Neuronal stem cell (in vitro differentiated cells): ENCODE results near the gene HERPUD2.

Experiments used
- DNase-seq: peaks from one replicate; pipeline ENCODE4 v3.0.0-alpha.2; 2013; ENCODE audit warnings: low spot score
- H2AFZ ChIP-seq: one replicate; pipeline ENCODE4 v1.6.1; 2013; ENCODE audit warnings: mild to moderate bottlenecking, low read length, inconsistent platforms
- H2AK5ac ChIP-seq: 2 replicates; pipeline ENCODE4 v1.6.1; 2013; ENCODE audit warnings: low read depth, mild to moderate bottlenecking, inconsistent platforms, low read length, moderate library complexity, mixed read lengths
- H2BK120ac ChIP-seq: 2 replicates; pipeline ENCODE4 v1.6.1; 2013; ENCODE audit warnings: low read depth, mild to moderate bottlenecking, inconsistent platforms, low read length, moderate library complexity, mixed read lengths
- H2BK12ac ChIP-seq: one replicate; pipeline ENCODE4 v1.6.1; 2013; ENCODE audit warnings: low read length, inconsistent platforms
- H2BK15ac ChIP-seq: 2 replicates; pipeline ENCODE4 v1.6.1; 2013; ENCODE audit warnings: mild to moderate bottlenecking, low read length, inconsistent platforms, mixed read lengths
- H2BK5ac ChIP-seq: one replicate; pipeline ENCODE4 v1.6.1; 2013; ENCODE audit warnings: inconsistent platforms, mild to moderate bottlenecking, low read length, moderate library complexity
- H3K14ac ChIP-seq: one replicate; pipeline ENCODE4 v1.6.1; 2013; ENCODE audit warnings: low read length, inconsistent platforms
- H3K18ac ChIP-seq: 2 replicates; pipeline ENCODE4 v1.6.1; 2013; ENCODE audit warnings: low read length, inconsistent platforms
- H3K23ac ChIP-seq: 2 replicates; pipeline ENCODE4 v1.6.1; 2013; ENCODE audit warnings: low read depth, mild to moderate bottlenecking, mixed read lengths, low read length, inconsistent platforms; ENCODE audit not compliant: poor library complexity
- H3K27ac ChIP-seq: replicated peaks from 3 replicates; pipeline ENCODE4 v1.5.1; 2013; ENCODE audit warnings: low read length, inconsistent platforms
- H3K27me3 ChIP-seq, 3 experiments: 2 replicates each; pipeline ENCODE4 v1.6.1; 2013; ENCODE audit warnings: low read length in 3 of 3, mild to moderate bottlenecking in 2 of 3, inconsistent platforms in 1 of 3, low read depth in 1 of 3, mixed read lengths in 1 of 3, moderate library complexity in 1 of 3; ENCODE audit not compliant: control insufficient read depth in 3 of 3, insufficient read depth in 3 of 3
- H3K36me3 ChIP-seq, 2 donors: replicated peaks in 1 of 2; 2 replicates each; pipeline ENCODE4 v1.6.1; 2013; ENCODE audit warnings: low read length in 2 of 2; ENCODE audit not compliant: control insufficient read depth in 2 of 2, insufficient read depth in 2 of 2
- H3K4ac ChIP-seq: 2 replicates; pipeline ENCODE4 v1.6.1; 2013; ENCODE audit warnings: inconsistent platforms, mild to moderate bottlenecking, low read length, moderate library complexity
- H3K4me1 ChIP-seq, 2 donors: 1 replicate in 1 of 2; 2 replicates in 1 of 2; pipeline ENCODE4 v1.6.1; 2013; ENCODE audit warnings: low read length in 2 of 2, low read depth in 1 of 2; ENCODE audit not compliant: control insufficient read depth in 2 of 2, insufficient read depth in 1 of 2
- H3K4me2 ChIP-seq: one replicate; pipeline ENCODE4 v1.6.1; 2013; ENCODE audit warnings: mild to moderate bottlenecking, low read length, inconsistent platforms; ENCODE audit not compliant: insufficient read depth, poor library complexity, severe bottlenecking
- H3K4me3 ChIP-seq, 2 donors: 2 replicates each; pipeline ENCODE4 v1.5.1; 2013; ENCODE audit warnings: low read length in 2 of 2, mild to moderate bottlenecking in 2 of 2, inconsistent platforms in 1 of 2, moderate library complexity in 1 of 2
- H3K79me1 ChIP-seq: one replicate; pipeline ENCODE4 v1.6.1; 2013; ENCODE audit warnings: low read depth, mild to moderate bottlenecking, inconsistent platforms, low read length, moderate library complexity
- H3K9ac ChIP-seq: one replicate; pipeline ENCODE4 v1.6.1; 2013; ENCODE audit warnings: mild to moderate bottlenecking, low read depth, low read length, inconsistent platforms; ENCODE audit not compliant: poor library complexity
- H3K9me3 ChIP-seq, 2 donors: replicated peaks in 1 of 2; 2 replicates each; pipeline versions ENCODE3 to v1.6.1; 2013; ENCODE audit warnings: low read length in 2 of 2, mild to moderate bottlenecking in 2 of 2, inconsistent platforms in 1 of 2, low read depth in 1 of 2, mixed read lengths in 1 of 2, moderate library complexity in 1 of 2; ENCODE audit not compliant: control insufficient read depth in 2 of 2, insufficient read depth in 1 of 2
- H4K8ac ChIP-seq: one replicate; pipeline ENCODE4 v1.6.1; 2013; ENCODE audit warnings: low read depth, mild to moderate bottlenecking, inconsistent platforms, low read length, moderate library complexity
- H4K91ac ChIP-seq: one replicate; pipeline ENCODE4 v1.6.1; 2013; ENCODE audit warnings: low read length, low read depth, mild to moderate bottlenecking, inconsistent platforms; ENCODE audit not compliant: poor library complexity
- WGBS, 2 donors: extraction: QIAGEN DNeasy Blood & Tissue Kit; methylation state at CpG; one replicate each; pipeline ENCODE4 v1.1.7; 2013; ENCODE audit warnings: missing lambda C conversion rate in 2 of 2, mixed read lengths in 1 of 2; ENCODE audit not compliant: insufficient read length in 2 of 2, insufficient replicate concordance in 1 of 2; ENCODE audit errors: extremely low coverage in 2 of 2; 5-methylcytosine and 5-hydroxymethylcytosine counted together

Gene HERPUD2

GRCh38 chr7:35722054-35722849 lies 27.3 kb upstream of the HERPUD2 start:
- Histone ChIP-seq H3K4me2 (no peak overlapping the region), H3K23ac (no peak overlapping the region), H3K4ac (no peak overlapping the region), H2AK5ac (no peak overlapping the region), H3K79me1 (no peaks in the 10 kb centered on the region), H3K9me3 (no peaks in the 10 kb centered on the region), H3K4me3 (no peak overlapping the region), H4K8ac (no peak overlapping the region), H4K91ac (no peak overlapping the region), H2BK15ac (no peak overlapping the region), H2BK5ac (no peak overlapping the region), H3K36me3 (no peaks in the 10 kb centered on the region), H3K9ac (no peak overlapping the region), H2BK120ac (no peak overlapping the region), H2BK12ac (no peak overlapping the region), H3K18ac (no peak overlapping the region), H3K27me3 (no peaks in the 10 kb centered on the region), H3K4me1 (peaks cover 0 to 2% of the 10 kb centered on the region in 2 donors), H2AFZ (no peak overlapping the region), H3K27ac (no peak overlapping the region), H3K14ac (no peak overlapping the region)
- WGBS, 2 donors, result no CpG with 5 or more reads among the region's 7 CpGs
- DNase-seq, result no peak

GRCh38 chr7:35721288-35721687 lies 26.4 kb upstream of the HERPUD2 start:
- Histone ChIP-seq H3K14ac (no peak overlapping the region), H3K4me1 (peaks cover 2 to 3% of the 10 kb centered on the region in 2 donors), H3K27me3 (no peaks in the 10 kb centered on the region), H2BK12ac (no peak overlapping the region), H3K79me1 (no peaks in the 10 kb centered on the region), H3K4me2 (no peak overlapping the region), H2BK15ac (no peak overlapping the region), H3K23ac (no peak overlapping the region), H2AFZ (no peak overlapping the region), H4K91ac (no peak overlapping the region), H2AK5ac (no peak overlapping the region), H3K27ac (no peak overlapping the region), H3K18ac (no peak overlapping the region), H3K9me3 (no peaks in the 10 kb centered on the region), H4K8ac (no peak overlapping the region), H3K4ac (no peak overlapping the region), H3K36me3 (no peaks in the 10 kb centered on the region), H2BK5ac (no peak overlapping the region), H3K4me3 (no peak overlapping the region), H2BK120ac (no peak overlapping the region), H3K9ac (no peak overlapping the region)
- DNase-seq, result no peak
- WGBS, 2 donors, result no CpG with 5 or more reads among the region's 2 CpGs

GRCh38 chr7:35720849-35721248 lies 25.9 kb upstream of the HERPUD2 start:
- Histone ChIP-seq H4K91ac (no peak overlapping the region), H3K9me3 (no peaks in the 10 kb centered on the region), H3K79me1 (no peaks in the 10 kb centered on the region), H3K4me1 (peaks cover 2 to 3% of the 10 kb centered on the region in 2 donors), H3K27ac (no peak overlapping the region), H2AFZ (no peak overlapping the region), H2BK15ac (no peak overlapping the region), H3K4me3 (no peak overlapping the region), H3K36me3 (no peaks in the 10 kb centered on the region), H2BK120ac (no peak overlapping the region), H3K27me3 (no peaks in the 10 kb centered on the region), H3K14ac (no peak overlapping the region), H3K23ac (no peak overlapping the region), H2BK5ac (no peak overlapping the region), H4K8ac (no peak overlapping the region), H2BK12ac (no peak overlapping the region), H3K18ac (no peak overlapping the region), H3K4me2 (no peak overlapping the region), H3K4ac (no peak overlapping the region), H2AK5ac (no peak overlapping the region), H3K9ac (no peak overlapping the region)
- no peak for DNase-seq

- H3K9me3 ChIP-seq, result no peaks in the 10 kb centered on the region
- H3K18ac ChIP-seq, result no peak overlapping the region
- H3K4me3 ChIP-seq, result no peak overlapping the region
- no peak overlapping the region for H3K4ac ChIP-seq
- no peak overlapping the region for H3K9ac ChIP-seq
- H2AFZ ChIP-seq, result no peak overlapping the region
- H2BK5ac ChIP-seq, result no peak overlapping the region
- no peak overlapping the region for H2BK15ac ChIP-seq
- H3K27ac ChIP-seq, result no peak overlapping the region
- peaks cover 2 to 3% of the 10 kb centered on the region in 2 donors for H3K4me1 ChIP-seq
- H3K27me3 ChIP-seq, result no peaks in the 10 kb centered on the region
- no peak overlapping the region for H3K14ac ChIP-seq
- H4K91ac ChIP-seq, result no peak overlapping the region
- H2BK12ac ChIP-seq, result no peak overlapping the region
- no peak for DNase-seq
- H2BK120ac ChIP-seq, result no peak overlapping the region
- H3K23ac ChIP-seq, result no peak overlapping the region
- no peak overlapping the region for H4K8ac ChIP-seq
- H2AK5ac ChIP-seq, result no peak overlapping the region
- H3K79me1 ChIP-seq, result no peaks in the 10 kb centered on the region
- H3K4me2 ChIP-seq, result no peak overlapping the region
- H3K36me3 ChIP-seq, result no peaks in the 10 kb centered on the region
- WGBS, 2 donors, result no CpG with 5 or more reads among the region's 1 CpG
Observed at GRCh38 chr7:35720032-35720431, 25.1 kb upstream of the HERPUD2 start.
